ENCODE measurements around the gene MTIF3.

Gene MTIF3

DNA sequence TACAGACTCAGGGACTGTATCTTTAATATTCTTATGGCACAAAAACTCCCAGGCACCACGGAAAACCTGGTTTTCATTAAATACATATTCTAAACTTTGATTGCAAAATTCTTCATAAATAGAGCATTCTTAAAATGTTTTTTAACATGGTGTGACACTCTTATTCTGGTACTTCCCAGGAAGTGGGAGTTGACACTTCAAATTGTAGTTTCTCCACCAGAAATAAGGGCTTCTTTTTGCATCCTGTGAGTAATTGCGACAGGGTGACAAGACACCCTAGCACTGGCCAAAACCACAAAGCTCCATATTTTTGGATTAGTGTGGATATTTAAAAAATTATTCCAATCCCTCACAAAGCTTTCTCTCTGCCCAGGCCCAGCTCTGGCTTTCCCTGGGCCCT lies 43.6 kb upstream of the MTIF3 start:
- H3K27ac ChIP-seq, result no peak overlapping the region
- POLR2A ChIA-PET (ENCODE audit: low non-redundant PET), result no interaction called here
- no peak for DNase-seq (ENCODE audit: low spot score)
- CTCF ChIA-PET, result interaction anchor here (0.6 kb wide), 1 partner anchor 31 kb away, joined by 3 read pairs; no protein-coding TSS in a partner anchor
- TF ChIP-seq, protein P1, sequence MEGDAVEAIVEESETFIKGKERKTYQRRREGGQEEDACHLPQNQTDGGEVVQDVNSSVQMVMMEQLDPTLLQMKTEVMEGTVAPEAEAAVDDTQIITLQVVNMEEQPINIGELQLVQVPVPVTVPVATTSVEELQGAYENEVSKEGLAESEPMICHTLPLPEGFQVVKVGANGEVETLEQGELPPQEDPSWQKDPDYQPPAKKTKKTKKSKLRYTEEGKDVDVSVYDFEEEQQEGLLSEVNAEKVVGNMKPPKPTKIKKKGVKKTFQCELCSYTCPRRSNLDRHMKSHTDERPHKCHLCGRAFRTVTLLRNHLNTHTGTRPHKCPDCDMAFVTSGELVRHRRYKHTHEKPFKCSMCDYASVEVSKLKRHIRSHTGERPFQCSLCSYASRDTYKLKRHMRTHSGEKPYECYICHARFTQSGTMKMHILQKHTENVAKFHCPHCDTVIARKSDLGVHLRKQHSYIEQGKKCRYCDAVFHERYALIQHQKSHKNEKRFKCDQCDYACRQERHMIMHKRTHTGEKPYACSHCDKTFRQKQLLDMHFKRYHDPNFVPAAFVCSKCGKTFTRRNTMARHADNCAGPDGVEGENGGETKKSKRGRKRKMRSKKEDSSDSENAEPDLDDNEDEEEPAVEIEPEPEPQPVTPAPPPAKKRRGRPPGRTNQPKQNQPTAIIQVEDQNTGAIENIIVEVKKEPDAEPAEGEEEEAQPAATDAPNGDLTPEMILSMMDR (conservative IDR thresholded peaks at IDR 0.05; ENCODE audit: low read depth), result no peak

DNA sequence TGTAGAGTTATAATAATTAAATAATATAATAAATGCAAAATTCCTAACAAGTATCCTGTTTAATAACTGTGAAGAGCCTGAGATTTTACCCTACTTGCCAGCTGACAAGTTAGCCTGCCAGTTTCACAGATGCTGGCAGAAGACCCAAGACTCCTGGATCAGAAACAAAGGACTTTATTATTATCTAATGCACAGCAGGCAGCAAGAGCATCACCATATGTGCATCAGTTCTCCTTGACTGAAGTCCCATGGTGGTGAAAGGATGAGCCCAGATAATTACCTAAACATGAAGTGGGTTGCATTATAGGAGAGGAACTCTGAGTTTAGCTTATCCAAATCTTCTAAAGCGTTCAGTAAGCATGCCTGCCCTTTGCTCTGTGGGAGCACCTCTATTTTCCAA lies 39.1 kb upstream of the MTIF3 start:
- DNase-seq (ENCODE audit: low spot score), result no peak
- ChIA-PET POLR2A (ENCODE audit: low non-redundant PET) (no interaction called here), CTCF (no interaction called here)
- TF ChIP-seq, protein P1 (conservative IDR thresholded peaks at IDR 0.05; ENCODE audit: low read depth), result no peak
- no peak overlapping the region for H3K27ac ChIP-seq

DNA sequence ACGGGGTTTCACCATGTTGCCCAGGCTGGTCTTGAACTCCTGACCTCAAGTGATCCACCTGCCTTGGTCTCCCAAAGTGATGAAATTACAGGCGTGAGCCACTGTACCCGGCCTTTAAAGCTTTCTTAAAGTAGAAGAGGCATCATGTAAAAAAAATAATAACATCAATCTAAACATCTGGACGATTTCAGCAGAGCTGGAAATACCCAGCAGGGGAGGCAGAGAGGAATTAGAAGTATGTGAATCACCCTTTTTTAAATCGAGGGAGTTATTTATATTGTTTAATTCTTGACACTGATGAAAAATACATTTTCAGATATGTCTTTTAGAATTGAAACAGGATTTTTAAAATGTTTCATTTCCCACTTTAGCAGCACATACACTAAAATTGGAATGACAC lies 37.4 kb upstream of the MTIF3 start:
- POLR2A ChIA-PET (ENCODE audit: low non-redundant PET), result interaction anchor here (0.6 kb wide), 1 partner anchor 9 kb away, joined by 3 read pairs; no protein-coding TSS in a partner anchor
- no peak for DNase-seq (ENCODE audit: low spot score)
- TF ChIP-seq, protein P1 (conservative IDR thresholded peaks at IDR 0.05; ENCODE audit: low read depth), result no peak
- CTCF ChIA-PET, result no interaction called here
- no peak overlapping the region for H3K27ac ChIP-seq

DNA sequence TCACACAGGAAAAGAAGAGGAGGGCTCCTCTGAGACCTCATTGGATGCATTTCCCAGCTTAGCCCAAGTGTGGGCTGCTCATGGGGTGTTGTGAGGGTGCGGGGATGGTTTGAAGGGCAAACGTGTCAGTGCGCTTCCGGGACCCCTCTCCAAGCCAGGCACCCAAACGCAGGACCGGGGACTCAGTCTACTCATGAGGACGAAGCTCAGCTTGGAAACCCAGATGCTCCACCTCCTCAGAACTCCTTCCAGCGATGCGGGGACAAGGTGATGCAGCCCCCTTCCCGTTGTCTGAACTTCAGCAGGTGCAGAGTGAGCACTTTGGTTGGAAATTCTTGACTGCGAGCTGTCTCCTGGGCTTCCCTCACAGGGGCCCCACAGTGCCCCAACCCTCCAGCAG lies 33.1 kb upstream of the MTIF3 start:
- ChIA-PET POLR2A (ENCODE audit: low non-redundant PET) (no interaction called here), CTCF (interaction anchor here (0.6 to 1.2 kb wide), 2 partner anchors 26 to 122 kb away, joined by 3 to 4 read pairs; no protein-coding TSS in a partner anchor)
- TF ChIP-seq, protein P1 (conservative IDR thresholded peaks at IDR 0.05; ENCODE audit: low read depth), result no peak

GRCh38 chr13:27482983-27483382 lies 32.6 kb upstream of the MTIF3 start:
- POLR2A ChIA-PET (ENCODE audit: low non-redundant PET), result no interaction called here
- DNase-seq (ENCODE audit: low spot score), result no peak
- H3K27ac ChIP-seq, result no peak overlapping the region
- CTCF ChIA-PET, result interaction anchor here (1.2 kb wide), 1 partner anchor 121 kb away, joined by 4 read pairs; no protein-coding TSS in a partner anchor
- TF ChIP-seq, protein P1 (conservative IDR thresholded peaks at IDR 0.05; ENCODE audit: low read depth), result no peak

More for the DNA sequence above, 33.1 kb upstream of the MTIF3 start:
- DNase-seq (ENCODE audit: low spot score), result no peak
- no peak overlapping the region for H3K27ac ChIP-seq

GRCh38 chr13:27481766-27482165 lies 31.4 kb upstream of the MTIF3 start:
- TF ChIP-seq, protein P1 (conservative IDR thresholded peaks at IDR 0.05; ENCODE audit: low read depth), result peak; percentile 63
- POLR2A ChIA-PET (ENCODE audit: low non-redundant PET), result no interaction called here
- DNase-seq (ENCODE audit: low spot score), result peak; percentile 56
- no peak overlapping the region for H3K27ac ChIP-seq
- CTCF ChIA-PET, result interaction anchor here (0.5 to 0.7 kb wide), 6 partner anchors 16 to 1500 kb away, joined by 3 to 7 read pairs (median 5); no protein-coding TSS in a partner anchor
